Right atrium auricular region (tissue), 2 donors: ENCODE data around the gene ATMIN. TPM values are rescaled to one million over a fixed set of nuclear protein-coding genes. Genes with fewer than 3 reads are reported as not detected.

Source experiments
- DNase-seq: peaks from one replicate; pipeline ENCODE4 v3.0.0-alpha.2; 2019; ENCODE audit warnings: low spot score
- H3K27ac ChIP-seq, 2 donors: fragments of 200-600 bp; sonication (generic); 1 replicate in 1 of 2; 2 replicates in 1 of 2; pipeline ENCODE4 v1.5.1; 2016 to 2019
- H3K27me3 ChIP-seq, 2 donors: fragments of 200-600 bp; sonication (generic); one replicate each; pipeline versions ENCODE4 v1.5.1 to v1.6.0; 2017 to 2019
- H3K36me3 ChIP-seq: fragments of 200-600 bp; sonication (generic); one replicate; pipeline ENCODE4 v1.5.1; 2016
- H3K4me1 ChIP-seq, 2 donors: fragments of 200-600 bp; sonication (generic); one replicate each; pipeline versions ENCODE4 v1.5.1 to v1.6.0; 2017 to 2019
- H3K4me3 ChIP-seq, 2 donors: fragments of 200-600 bp; sonication (generic); 1 replicate in 1 of 2; 2 replicates in 1 of 2; pipeline ENCODE4 v1.5.1; 2017 to 2019; ENCODE audit warnings: mild to moderate bottlenecking in 1 of 2, moderate library complexity in 1 of 2
- H3K9me3 ChIP-seq, 2 donors: fragments of 200-600 bp; sonication (generic); one replicate each; pipeline ENCODE4 v1.5.1; 2019
- total RNA-seq, 2 donors: library from RNA; depleted of rRNA; stranded (reverse); fragments of >200 nt; gene quantifications; one replicate each; pipeline ENCODE4 v1.1.0, GENCODE V29; 2016
- TF ChIP-seq, protein P1 (sequence below), 2 donors: fragments of 200-600 bp; sonication (generic); IDR thresholded peaks; one replicate each; pipeline ENCODE4 v1.5.1; 2019; ENCODE audit warnings: antibody characterized with exemption in 2 of 2

Gene ATMIN
- total RNA-seq, 2 donors from 2014 or later: 20.5 to 25.6 TPM

GRCh38 chr16:81040131-81040530 lies 4.5 kb downstream of the ATMIN start:
- H3K4me1 ChIP-seq: peaks cover 2 to 26% of the 10 kb centered on the region in 2 donors
- H3K9me3 ChIP-seq: no peaks in the 10 kb centered on the region
- H3K27ac ChIP-seq: no peak overlapping the region
- no peaks in the 10 kb centered on the region for H3K27me3 ChIP-seq
- peaks cover 40% of the 10 kb centered on the region for H3K36me3 ChIP-seq
- H3K4me3 ChIP-seq: no peak overlapping the region
- no peak for DNase-seq
- TF ChIP-seq, protein P1, sequence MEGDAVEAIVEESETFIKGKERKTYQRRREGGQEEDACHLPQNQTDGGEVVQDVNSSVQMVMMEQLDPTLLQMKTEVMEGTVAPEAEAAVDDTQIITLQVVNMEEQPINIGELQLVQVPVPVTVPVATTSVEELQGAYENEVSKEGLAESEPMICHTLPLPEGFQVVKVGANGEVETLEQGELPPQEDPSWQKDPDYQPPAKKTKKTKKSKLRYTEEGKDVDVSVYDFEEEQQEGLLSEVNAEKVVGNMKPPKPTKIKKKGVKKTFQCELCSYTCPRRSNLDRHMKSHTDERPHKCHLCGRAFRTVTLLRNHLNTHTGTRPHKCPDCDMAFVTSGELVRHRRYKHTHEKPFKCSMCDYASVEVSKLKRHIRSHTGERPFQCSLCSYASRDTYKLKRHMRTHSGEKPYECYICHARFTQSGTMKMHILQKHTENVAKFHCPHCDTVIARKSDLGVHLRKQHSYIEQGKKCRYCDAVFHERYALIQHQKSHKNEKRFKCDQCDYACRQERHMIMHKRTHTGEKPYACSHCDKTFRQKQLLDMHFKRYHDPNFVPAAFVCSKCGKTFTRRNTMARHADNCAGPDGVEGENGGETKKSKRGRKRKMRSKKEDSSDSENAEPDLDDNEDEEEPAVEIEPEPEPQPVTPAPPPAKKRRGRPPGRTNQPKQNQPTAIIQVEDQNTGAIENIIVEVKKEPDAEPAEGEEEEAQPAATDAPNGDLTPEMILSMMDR (IDR thresholded peaks at IDR 0.05): no peak

DNA sequence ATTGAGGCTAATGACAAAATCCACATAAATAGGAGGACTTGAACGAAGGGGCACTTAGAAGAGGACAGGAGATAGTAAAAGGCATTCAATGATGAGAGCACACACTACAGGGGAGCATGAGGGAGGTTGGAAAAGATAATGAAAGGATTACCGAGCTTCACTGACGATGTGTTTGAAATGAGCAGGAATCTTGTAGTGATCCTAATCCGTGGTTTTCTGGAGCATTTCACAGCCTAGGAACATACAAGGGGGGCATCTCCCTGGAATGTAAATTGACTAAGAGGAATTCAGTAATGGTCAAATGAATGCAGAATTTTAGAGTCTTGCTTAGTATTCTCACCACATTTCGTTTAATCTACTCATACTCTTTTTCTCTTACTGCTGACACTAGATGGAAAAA lies 5.2 kb downstream of the ATMIN start:
- peaks cover 46% of the 10 kb centered on the region for H3K36me3 ChIP-seq
- no peaks in the 10 kb centered on the region for H3K27me3 ChIP-seq
- TF ChIP-seq, protein P1 (IDR thresholded peaks at IDR 0.05): no peak
- H3K4me3 ChIP-seq: no peak overlapping the region
- no peak for DNase-seq
- no peaks in the 10 kb centered on the region for H3K9me3 ChIP-seq
- H3K27ac ChIP-seq: no peak overlapping the region
- peaks cover 2 to 23% of the 10 kb centered on the region in 2 donors for H3K4me1 ChIP-seq

- TF ChIP-seq, protein P1 (IDR thresholded peaks at IDR 0.05): no peak
- DNase-seq: no peak
- Histone ChIP-seq H3K36me3 (peaks cover 46% of the 10 kb centered on the region), H3K4me3 (no peak overlapping the region), H3K9me3 (no peaks in the 10 kb centered on the region), H3K27ac (no peak overlapping the region), H3K4me1 (peaks cover 2 to 19% of the 10 kb centered on the region in 2 donors), H3K27me3 (no peaks in the 10 kb centered on the region)
Measured at GRCh38 chr16:81041696-81042095, 6.1 kb downstream of the ATMIN start.

DNA sequence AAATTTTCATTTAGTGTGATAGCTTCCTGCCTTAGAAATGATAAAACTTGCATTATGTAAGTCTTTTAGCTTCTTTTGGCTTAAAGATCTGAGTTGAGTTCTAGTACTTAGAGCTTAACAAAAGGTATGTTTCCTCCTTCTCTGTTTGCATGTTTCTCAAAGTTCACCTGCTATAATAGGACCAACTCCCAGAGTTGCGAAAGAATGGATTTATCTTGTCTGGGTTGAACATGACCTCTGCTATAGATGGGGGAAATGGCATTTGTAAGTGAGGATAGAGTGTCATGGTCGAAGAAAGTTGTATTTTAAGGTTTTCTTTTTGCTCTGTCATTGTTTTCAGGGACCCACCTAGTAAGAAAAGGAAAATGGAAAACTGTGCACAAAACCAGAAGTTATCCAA lies 7.2 kb downstream of the ATMIN start:
- Histone ChIP-seq H3K9me3 (no peaks in the 10 kb centered on the region), H3K27ac (no peak overlapping the region), H3K4me1 (peaks cover 2 to 10% of the 10 kb centered on the region in 2 donors), H3K27me3 (no peaks in the 10 kb centered on the region), H3K4me3 (no peak overlapping the region), H3K36me3 (peaks cover 46% of the 10 kb centered on the region)
- TF ChIP-seq, protein P1 (IDR thresholded peaks at IDR 0.05): no peak
- no peak for DNase-seq

DNA sequence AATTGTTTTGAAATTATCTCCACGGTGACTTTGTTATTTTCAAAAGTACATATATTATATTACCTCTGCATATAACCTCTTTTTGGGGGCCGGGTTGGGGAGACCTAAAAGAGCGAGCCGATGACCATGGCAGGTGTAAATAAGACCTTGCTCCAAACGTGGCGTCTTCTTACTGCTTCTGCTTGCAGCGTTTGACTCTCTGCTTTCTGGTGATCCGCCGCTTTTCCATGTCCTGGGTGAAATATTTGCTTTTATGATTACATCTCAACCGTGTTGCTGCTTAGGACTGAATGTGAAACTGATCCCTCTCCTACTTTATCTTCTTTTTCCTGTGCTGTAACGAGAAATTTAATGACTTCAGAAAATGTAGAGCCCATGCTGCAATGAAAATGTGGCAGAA lies 18.1 kb downstream of the ATMIN start:
- no peaks in the 10 kb centered on the region for H3K36me3 ChIP-seq
- peaks cover 0 to 13% of the 10 kb centered on the region in 2 donors for H3K9me3 ChIP-seq
- TF ChIP-seq, protein P1 (IDR thresholded peaks at IDR 0.05): no peak
- no peaks in the 10 kb centered on the region for H3K4me1 ChIP-seq
- no peak overlapping the region for H3K4me3 ChIP-seq
- no peak for DNase-seq
- H3K27ac ChIP-seq: no peak overlapping the region
- H3K27me3 ChIP-seq: no peaks in the 10 kb centered on the region

DNA sequence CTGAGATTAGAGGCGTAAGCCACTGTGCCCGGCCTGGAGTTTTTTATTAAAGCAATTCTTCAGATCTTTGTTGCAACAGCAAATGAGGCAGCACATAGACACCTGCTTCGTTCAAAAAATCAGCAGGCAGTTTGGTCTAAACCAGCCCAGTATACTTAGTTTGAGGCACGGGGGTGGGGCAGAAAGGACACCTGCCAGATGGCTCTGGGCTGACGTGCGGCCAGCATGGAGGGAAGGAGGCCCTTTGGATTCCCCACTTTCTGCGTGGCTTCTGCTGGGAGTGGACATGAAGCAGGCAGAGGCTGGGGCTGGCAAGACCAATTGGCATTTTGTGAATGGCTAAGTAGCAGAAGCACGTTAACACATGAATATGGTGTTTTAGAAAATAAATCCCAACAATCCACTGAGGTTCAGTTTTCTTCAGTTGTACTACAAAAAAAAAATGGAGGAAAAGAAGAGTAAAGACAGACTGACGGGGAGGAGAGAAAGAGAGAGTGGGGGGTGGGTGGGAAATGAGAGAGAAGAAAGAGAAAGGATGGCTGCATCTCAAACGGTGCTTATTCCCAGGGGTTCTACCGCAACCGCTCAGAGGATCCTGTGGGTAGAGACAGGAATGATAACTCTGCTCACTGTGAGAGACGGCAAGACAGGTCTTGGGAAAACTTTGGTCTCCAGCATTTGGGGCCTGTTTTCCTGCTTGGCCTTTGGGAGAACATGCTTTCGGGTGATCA lies 25.1 kb downstream of the ATMIN start:
- no peak overlapping the region for H3K4me3 ChIP-seq

More for the DNA sequence above, 25.1 kb downstream of the ATMIN start:
- no peak for DNase-seq
- H3K27ac ChIP-seq: no peak overlapping the region
- TF ChIP-seq, protein P1 (IDR thresholded peaks at IDR 0.05): no peak
- no peaks in the 10 kb centered on the region for H3K27me3 ChIP-seq
- no peaks in the 10 kb centered on the region for H3K9me3 ChIP-seq
- H3K4me1 ChIP-seq: no peaks in the 10 kb centered on the region
- no peaks in the 10 kb centered on the region for H3K36me3 ChIP-seq
